Measurements from ENCODE around the gene ATAD3A. TPM values are rescaled to one million over a fixed set of nuclear protein-coding genes. Genes with fewer than 3 reads are reported as not detected.
"Not testable (repeated sequence)": the region's sequence is repeated elsewhere in the genome, so short reads cannot be mapped to it uniquely, and the experiment has no call there.

ATAD3A gene
- total RNA-seq, 1 donor from 2014 or later, result 52.6 TPM

- H3K4me3 ChIP-seq (ENCODE audit: low read depth, low read length), result no peak overlapping the region
- no peak for TF ChIP-seq CTCF (conservative IDR thresholded peaks at IDR 0.05; ENCODE audit: low read depth, low read length)
- DNase-seq (ENCODE audit: low read depth), result no peak
These were observed 24.3 kb upstream of the ATAD3A start for GRCh38 chr1:1487701-1488100.

DNA sequence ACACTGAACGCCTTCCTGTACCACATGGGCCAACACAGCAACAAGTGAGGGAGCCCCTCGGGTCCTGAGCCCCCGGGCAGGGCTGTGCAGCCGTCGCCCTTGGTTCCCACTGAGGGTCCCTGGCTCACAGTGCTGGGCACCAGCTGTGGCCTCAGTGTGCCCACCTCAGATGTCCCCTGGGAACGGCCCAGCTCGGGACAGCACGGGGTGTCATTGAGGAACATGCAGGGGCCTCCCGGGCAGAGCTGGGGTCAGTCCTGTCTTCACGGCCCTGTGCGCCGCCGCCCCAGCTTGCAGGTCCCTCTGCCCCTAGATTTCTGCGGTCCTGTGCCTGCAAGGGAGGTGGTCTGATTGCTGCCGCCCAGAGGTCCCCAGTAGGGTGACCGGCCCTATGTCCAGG lies 22.7 kb upstream of the ATAD3A start:
- H3K4me3 ChIP-seq (ENCODE audit: low read depth, low read length), result no peak overlapping the region
- no peak for DNase-seq (ENCODE audit: low read depth)
- TF ChIP-seq CTCF (conservative IDR thresholded peaks at IDR 0.05; ENCODE audit: low read depth, low read length), result no peak

GRCh38 chr1:1489861-1490260 lies 22.1 kb upstream of the ATAD3A start:
- no peak overlapping the region for H3K4me3 ChIP-seq (ENCODE audit: low read depth, low read length)
- no peak for TF ChIP-seq CTCF (conservative IDR thresholded peaks at IDR 0.05; ENCODE audit: low read depth, low read length)
- DNase-seq (ENCODE audit: low read depth), result no peak

DNA sequence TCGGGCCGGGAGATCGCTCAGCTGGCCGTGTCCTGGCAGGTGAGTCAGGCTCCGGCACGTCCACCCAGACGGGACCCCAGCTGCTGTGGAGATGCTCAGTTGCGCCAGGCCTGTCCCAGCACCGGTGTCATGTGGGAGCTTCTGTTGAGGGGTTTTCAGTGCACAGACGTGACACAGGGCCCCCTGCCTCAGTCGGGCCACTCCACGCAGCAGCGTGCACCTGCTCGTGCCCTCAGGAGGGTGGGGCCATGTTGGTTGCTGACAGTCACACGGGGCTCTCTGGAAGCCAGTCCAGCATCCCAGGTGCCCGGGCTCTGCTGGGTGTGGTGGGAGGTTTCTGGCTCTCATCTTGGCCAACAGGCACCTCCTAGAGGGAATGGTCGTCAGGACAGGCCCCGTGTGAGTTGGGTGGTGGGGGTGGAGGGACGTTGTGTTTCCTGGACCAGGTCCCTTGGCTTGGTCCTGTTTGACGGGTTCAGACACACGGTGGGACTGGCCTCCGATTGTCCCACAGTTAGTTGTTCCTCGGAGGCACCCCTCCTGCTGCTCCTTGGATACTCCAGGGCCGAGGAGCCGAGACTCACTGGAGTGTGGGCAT lies 21.2 kb upstream of the ATAD3A start:
- no peak for TF ChIP-seq CTCF (conservative IDR thresholded peaks at IDR 0.05; ENCODE audit: low read depth, low read length)

DNA sequence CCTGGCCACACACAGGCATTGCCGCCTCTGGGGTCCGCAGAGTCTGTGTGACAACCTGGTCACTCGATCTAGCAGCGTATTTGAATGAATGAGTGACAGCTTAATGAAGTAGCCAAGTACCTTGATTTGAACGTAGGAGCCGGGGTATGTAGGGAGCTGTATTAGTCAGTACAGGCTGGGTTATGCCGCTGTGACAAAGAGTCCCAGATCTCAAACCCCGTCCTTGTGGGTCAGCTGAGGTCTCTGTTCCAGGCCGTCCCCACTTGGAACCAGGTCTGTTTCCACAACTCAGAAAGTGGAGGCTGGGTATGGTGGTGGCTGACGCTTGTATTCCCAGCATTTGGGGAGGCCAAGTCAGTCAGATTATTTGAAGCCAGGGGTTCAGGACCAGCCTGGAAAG lies 20.4 kb upstream of the ATAD3A start:
- no peak overlapping the region for H3K4me3 ChIP-seq (ENCODE audit: low read depth, low read length)
- TF ChIP-seq CTCF (conservative IDR thresholded peaks at IDR 0.05; ENCODE audit: low read depth, low read length), result no peak
- no peak for DNase-seq (ENCODE audit: low read depth)

More for the DNA sequence above, 21.2 kb upstream of the ATAD3A start:
- no peak for DNase-seq (ENCODE audit: low read depth)
- no peak overlapping the region for H3K4me3 ChIP-seq (ENCODE audit: low read depth, low read length)

DNA sequence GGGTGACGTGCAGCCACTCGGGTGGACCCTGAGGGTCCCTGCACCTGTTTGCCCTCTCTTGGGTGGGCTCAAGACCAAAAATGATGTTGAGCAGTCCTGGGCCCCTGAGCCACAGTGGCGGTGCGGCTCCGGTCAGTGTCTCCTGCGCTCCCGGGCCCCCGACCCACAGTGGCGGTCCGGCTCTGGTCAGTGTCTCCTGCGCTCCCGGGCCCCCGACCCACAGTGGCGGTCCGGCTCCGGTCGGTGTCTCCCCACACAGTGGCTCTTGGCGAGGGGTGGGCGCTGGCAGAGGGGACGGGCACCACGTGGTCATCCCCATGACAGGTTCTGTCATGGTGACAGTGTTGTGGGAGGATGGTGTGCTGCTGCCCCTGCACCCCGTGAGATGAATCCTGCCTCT lies 17.7 kb upstream of the ATAD3A start:
- DNase-seq (ENCODE audit: low read depth); H3K4me3 ChIP-seq (ENCODE audit: low read depth, low read length): not testable (repeated sequence)

GRCh38 chr1:1495461-1495975 lies 16.4 kb upstream of the ATAD3A start:
- H3K4me3 ChIP-seq (ENCODE audit: low read depth, low read length); DNase-seq (ENCODE audit: low read depth): not testable (repeated sequence)

DNA sequence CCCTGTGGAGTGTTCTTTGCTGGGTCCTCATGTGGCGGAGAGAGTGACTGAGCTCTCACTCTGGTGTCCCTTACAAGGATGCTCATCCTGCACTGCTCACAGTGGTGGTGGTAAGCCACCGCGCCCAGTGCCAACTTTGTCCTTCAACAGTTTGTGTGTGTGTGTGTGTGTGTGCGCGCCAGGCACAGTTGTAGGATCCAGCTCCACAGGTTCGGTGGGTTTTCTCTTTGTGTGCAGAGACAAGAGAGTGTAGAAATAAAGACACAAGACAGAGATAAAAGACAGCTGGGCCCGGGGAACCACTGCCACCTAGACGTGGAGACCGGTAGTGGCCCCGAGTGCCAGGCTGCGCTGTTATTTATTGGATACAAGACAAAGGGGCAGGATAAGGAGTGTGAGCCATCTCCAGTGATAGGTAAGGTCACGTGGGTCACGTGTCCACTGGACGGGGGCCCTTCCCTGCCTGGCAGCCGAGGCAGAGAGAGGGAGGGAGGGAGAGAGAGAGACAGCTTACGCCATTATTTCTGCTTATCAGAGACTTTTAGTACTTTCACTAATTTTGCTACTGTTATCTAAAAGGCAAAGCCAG lies 7.1 kb upstream of the ATAD3A start:
- TF ChIP-seq CTCF (conservative IDR thresholded peaks at IDR 0.05; ENCODE audit: low read depth, low read length), result peak; percentile 60
- DNase-seq (ENCODE audit: low read depth), result not testable (repeated sequence)
- peak overlapping the region; percentile 21 for H3K4me3 ChIP-seq (ENCODE audit: low read depth, low read length)
